GM19099 (cell line): Measurements from ENCODE around the gene TSGA10IP.

Source experiments
- POLR2A ChIP-seq: IDR thresholded peaks from 3 replicates; pipeline ENCODE4 v1.6.1; 2011; ENCODE audit warnings: low read depth; ENCODE audit not compliant: insufficient read length; ENCODE audit errors: extremely low read depth

The TSGA10IP gene

DNA sequence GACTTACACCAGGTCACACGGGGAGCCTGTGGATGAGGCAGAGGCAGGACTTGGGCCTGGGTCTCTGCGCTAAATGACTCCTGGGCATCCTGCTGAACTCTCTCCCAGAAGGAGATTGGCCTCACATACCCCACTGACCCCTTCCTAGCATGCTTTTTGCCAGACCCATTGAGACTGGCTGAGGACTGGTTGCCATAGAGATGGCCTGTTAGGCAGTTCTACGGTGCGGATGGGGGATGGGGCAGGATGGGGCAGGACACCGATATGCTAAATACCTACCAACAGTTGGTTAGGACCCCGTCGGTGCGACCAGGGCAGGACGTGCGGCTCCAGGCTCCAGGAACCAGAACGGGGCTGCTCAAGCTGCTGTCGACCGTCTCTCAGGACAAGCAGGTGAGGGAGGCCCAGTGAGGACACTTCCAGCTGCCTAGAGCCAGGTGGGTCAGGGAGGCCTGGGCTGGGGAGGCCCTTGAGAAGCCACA is at the start of gene TSGA10IP:
Gene TSGA10IP, plus strand, starts transcription at position 51 of the 482 bp plus-strand sequence. Its CDS starts 196 bp downstream, at position 247.
- TF ChIP-seq POLR2A, result no peak

DNA sequence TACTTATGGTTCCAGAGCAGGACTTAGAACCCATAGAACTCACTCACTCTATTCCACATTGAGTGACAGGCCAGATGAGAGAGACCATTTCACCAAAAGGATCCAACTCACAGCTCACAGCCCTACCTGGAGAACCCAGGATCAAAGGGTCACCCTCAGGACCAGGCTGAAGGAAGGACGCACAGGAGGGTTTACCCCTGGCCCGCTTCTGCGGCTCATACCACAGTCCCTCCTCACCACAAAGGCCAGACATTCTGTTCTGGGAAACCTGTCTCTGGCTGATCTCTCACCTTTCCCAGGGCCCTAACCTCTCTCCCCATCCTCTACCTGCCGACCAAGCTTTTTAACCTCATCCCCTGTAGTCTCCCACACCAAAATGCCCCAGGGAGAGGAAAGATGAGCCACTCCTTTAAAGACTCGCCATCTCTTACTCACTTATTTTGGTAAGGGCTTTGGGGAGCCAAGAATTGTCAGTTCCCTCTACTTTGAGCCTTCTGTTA is 49.7 kb upstream of the TSGA10IP start:
- TF ChIP-seq POLR2A, result no peak

DNA sequence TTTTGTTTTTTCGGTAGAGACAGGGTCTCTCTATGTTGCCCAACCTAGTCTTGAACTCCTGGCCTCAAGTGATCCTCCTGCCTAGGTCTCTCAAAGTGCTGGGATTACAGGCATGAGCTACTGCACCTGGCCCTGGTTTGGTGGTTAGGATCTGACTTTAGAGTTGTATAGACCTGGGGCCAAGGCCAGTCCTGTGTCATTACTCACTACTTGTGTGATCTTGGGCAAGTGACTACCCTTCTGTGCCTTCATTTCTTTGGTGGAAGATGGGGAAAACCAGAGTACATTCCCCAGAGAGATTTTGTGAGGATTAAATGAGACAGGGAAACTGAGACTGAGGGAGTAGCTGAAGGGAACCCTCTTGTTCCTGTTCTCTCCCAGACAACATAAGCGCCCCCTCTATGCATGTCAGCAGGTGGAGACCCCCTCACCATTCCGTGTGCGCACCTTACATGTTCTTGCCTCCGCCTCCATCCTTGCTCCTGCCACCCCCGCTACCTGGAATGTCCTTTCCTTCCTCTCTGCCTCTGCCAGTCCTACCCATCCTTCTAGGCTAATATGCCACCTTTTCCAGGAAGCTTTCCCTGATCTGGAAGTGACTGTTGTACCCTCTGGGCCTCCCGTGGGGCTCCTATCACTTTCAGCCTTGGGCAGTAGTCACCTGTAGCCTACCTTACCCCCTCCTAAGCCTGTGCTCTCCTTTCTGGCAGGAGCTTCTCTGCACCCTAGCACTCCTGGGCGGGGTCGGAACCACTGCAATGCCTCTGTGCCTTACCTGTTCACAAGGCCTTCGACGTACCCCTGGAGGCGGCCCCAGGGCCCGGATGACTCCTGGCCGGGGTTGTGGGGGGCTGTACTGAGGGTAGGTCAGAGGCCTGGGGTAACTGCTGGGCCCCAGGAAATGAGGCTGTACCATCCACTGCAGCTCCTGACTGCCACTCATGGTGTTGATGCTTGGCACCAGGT is 49.0 kb upstream of the TSGA10IP start:
- TF ChIP-seq POLR2A, result no peak

DNA sequence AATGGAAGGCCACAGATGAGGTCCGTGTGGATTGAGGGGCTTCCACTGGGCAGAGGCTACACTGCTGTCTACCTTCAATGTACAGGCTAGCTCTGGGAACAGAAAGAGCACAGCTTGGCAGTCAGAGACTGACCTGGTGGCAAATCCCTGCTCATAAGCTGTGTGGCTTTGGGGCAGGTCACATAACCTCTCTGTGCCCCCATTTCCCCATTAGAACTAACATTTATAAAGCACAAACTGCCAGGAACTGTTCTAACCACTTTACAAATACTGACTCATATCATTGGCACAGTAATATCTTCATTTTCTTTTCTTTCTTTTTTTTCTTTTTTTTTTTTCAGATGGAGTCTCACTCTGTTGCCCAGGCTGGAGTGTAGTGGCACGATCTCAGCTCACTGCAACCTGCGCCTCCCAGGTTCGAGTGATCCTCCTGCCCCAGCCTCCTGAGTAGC is 48.2 kb upstream of the TSGA10IP start:
- no peak for TF ChIP-seq POLR2A

DNA sequence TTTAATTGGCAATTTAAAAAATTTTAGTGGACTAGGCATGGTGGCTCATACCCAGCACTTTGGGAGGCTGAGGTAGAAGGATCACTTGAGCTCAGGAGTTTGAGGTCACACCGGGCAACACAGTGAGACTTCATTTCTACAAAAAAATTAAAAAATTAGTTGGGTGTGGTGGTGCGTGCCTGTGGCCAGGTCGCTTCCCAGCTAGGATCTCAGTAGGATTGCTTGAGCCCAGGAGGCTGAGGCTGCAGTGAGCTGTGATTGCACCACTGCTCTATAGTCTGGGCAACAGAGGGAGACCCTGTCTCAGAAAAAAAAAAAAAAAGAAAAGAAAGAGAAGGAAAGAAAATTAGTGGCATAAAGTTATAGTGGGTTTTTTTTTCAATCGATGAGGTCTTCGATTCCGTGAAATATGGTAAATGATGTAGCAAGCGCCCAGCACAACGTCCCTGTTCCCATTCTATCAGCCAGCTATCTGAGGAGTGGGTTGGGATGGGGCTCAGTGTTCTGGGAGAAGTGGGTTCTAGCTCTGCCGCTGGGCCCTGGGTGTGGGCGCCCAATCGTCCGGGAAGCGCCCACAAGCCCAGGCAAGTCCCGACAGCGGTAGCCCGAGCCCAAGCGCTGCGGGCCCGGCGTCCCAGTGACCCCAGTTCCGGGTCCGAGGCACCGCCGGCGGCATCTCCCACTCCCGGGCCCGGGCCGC is 46.5 kb upstream of the TSGA10IP start:
- TF ChIP-seq POLR2A, result no peak

DNA sequence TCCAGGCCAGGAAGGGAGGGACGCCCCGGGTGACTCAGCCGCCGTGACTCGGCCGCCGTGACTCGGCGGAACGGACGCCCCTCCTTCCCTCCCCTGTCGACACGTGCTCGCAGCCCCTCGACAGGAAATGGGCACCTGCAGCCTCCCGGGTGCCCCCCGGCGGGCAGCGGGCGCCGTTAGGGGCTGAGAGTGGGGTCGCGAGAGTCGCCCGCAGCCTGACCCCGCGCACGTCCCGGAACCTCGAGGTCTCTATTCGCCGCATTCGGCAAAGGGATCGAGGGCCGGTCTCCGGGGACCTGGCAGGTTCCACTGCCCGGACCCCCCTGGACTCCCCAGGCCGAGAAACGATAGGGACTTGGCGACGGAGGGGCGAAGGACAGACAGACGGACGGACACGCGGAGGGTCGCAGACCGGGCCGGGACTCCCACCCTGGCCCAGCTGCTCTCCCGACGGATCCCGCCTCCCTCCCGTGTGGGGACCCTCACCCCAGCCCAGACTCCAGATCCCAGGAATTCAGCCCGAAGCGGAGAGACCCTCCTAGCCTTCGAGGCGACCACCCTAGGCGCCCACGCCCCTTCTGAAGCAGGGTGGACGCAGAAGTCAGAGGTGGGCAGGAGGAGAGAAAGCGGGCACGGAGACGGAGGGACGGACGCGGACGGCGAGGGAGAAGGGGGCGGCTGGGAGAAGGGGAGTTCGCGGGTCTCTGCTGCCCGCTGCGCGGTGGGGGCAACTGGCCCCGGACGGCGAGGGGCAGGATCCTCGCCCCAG is 45.7 kb upstream of the TSGA10IP start:
- no peak for TF ChIP-seq POLR2A

DNA sequence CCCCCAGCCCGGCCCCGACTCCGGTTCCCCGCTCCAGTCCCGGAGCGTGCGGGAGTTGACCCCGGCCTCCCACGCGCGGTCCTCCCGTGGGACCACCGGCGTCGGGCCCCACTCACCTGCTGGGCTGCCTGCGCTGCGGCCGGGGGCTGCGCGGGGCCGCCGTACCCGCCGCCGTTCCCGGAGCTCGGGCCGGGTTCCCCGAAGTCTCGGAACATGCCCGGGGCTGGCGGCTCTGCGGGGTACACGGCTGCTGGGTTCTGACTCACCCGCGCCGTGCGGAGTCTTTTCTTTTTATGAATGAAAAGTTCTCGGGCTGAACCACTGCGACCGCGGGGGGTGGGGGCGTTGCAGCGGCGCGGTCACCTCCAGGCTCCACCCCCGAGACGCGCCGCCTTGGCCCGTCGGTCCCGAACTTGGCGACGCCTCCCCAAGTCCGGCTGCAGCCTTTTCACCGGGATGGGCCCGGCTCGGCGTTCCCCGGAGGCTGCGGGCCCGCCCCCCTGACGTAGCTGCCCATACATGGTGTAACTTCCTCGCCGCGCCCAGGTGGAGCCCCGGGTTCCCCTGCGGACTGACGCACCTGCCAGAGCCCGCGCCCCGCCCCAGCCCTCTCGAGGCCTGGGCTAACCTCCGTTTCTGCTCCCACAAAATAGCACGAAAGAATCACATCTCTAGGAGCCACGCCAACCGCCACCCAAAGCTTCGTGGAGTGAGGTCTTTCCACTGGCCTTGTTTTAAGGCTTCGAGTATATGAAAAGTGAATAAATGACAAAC is 45.0 kb upstream of the TSGA10IP start, which contains the start of gene FOSL1:
Gene FOSL1, minus strand, starts transcription at position 264 of the 774 bp plus-strand sequence. Its CDS starts 49 bp downstream, at position 215.
- TF ChIP-seq POLR2A, result peak; percentile 78

DNA sequence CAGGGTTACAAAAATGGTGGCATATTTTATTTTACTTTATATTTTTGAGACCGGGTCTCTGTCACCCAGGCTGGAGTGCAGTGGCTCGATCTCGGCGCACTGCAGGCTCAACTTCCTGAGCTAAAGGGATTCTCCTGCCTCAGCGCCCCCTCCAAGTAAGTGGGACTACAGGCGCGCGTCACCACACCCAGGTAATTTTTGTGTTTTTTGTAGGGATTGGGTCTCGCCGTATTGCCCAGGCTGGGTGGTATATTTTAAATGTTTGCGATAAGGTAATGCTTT is 44.4 kb upstream of the TSGA10IP start:
- TF ChIP-seq POLR2A, result no peak

DNA sequence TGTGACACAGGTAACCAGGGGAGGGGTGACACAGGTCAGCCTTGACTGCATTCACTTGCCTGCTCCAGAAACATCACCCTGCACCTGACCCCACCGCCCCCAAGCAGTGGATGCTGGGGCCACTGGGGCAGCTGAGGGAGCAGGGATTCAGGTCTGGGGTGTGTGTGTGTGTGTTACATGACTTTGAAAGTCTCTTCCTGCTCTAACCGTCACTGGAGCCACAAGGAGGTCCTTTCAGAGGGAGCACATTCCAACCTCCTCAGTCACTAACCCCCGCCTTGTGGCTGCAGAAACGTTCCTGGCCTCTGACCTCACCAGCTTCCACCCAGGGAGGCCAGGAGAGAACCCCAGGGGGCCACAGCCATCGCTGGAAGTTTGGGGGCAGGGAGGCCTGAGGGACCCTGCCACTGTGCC is 42.2 kb upstream of the TSGA10IP start:
- no peak for TF ChIP-seq POLR2A

DNA sequence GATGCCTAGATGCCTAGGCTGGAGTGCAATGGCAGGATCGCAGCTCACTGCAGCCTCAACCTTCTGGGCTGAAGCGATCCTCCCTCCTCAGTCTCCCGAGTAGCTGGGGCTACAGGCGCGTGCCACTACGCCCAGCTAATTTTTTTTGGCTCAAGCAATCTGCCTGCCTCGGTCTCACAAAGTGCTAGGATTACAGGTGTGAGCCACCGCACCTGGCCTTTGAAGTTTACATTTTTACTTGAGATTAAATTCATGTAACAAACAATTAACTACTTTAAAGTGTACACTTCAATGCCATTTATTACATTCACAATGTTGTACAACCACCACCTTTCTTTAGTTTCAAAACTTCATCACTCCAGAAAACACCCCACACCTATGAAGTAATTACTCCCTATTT is 41.6 kb upstream of the TSGA10IP start:
- no peak for TF ChIP-seq POLR2A

DNA sequence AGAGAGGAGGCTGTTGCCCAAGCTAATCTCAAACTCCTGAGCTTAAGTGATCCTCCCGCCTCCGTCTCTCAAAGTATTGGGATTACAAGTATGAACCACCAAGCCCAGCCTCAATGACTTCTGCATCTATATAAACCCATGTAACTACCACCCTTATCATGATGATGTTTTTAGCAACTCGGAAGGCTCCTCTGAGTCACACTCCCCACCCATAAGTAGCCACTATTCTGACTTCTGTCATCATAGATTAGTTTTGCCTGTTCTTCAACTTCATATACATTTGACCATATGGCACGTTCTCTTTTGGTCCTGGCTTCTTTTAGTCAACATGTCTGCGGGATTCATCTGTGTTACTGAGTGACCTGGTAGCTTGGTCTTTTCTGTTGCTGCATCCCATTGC is 38.7 kb upstream of the TSGA10IP start:
- no peak for TF ChIP-seq POLR2A

DNA sequence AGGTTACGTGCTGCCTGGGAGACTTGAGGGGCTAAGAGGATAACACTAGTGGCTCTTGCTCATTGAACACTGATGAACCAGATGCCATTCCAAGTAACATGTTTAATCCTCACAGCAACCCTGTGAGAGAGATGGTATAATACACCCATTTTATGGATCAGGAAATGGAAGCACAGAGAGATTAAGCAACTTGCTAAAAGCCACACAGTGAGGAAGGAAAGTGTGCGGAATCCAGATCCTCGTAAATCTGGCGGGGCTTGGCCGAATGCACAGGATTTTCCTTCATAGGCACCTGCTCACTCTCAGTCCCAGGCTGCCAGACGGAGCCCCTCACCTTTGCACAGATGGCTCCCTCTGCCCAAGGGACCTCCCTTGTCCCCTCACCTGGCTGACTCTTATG is 37.4 kb upstream of the TSGA10IP start:
- TF ChIP-seq POLR2A, result no peak

DNA sequence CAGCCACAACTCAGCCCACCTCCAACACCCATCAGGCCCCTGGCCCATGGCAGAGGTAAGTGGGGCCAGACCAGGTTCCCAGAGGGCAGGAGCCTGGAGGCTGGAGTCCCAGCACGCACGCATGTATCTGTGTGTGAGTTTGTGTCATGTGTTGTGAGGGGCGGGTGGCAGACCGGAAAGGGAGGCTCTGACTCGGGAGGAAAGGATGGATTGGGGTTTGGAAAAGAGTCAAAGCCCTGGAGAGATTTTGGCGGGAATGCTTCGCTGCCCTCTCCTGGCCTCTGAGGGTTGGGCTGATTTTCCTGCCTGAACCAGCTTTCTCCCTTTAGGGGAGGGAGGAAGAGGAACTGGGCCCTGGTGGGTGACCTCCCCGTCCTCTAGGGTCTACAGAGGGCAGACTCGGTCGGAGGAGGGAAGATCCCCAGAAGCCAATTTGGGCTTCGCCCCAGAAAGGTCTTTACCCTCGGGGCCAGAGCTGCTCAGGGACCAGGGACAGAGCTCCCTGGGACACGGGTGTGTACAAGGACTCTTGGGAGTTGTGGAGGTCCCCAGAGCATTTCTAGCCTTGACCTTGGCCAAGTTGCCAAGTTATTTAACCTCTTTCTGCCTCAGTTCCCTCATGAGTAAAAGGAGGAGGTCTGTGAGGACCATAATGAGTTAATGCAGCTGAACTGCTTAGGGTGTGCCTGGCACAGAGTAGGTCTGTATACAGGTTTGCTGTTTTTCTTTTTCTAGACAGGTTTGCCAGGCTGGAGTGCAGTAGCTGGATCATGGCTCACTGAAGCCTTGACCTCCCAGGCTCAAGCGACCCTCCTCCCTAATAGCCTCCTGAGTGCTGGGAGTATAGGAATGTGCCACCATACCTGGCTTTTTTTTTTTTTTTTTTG is 33.4 kb upstream of the TSGA10IP start:
- no peak for TF ChIP-seq POLR2A
